ENCODE results near the gene POU3F3. TPM values are rescaled to one million over a fixed set of nuclear protein-coding genes. Genes with fewer than 3 reads are reported as not detected.

POU3F3 gene
- total RNA-seq, 1 donor = not detected

DNA sequence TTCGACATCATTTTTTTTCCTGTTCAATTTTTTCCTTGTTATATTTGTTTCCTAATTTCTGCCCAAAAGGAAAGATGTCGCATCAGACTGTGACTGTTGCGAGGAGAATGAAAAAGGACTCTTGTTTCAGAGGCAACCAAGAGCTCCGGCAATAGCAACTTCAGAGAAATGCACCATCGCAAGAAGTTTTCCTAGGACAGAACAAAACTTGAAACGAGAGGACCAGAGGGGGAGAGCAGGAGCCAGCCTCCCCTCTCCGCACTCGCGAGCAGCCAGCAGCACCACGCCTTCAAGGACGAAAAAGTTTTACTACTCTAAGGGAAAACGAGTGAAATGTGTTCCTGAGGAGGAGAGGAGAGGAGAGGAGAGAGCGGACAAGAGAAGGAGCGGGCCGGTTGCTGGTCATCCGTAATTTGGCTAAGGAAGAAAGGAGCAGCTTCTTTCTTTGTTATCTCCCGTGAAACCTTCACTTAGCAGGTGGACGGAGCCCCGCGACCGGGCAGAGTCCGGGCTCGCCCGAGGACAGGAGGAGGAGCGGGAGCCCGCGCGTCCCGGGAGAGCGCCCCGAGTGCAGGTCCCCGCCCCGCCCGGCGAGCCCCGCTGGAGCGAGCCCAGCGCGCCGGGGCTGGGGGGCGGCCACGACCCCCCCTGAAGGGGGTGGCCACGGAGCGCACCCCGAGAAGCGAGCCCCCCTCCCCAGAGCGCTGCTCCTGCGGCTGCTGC is 744 bp downstream of the POU3F3 start:
- peaks cover 45% of the 10 kb centered on the region for H3K4me1 ChIP-seq (ENCODE audit: insufficient read depth, low read length)
- H3K27me3 ChIP-seq (ENCODE audit: insufficient read depth, low read length) = peaks cover 79% of the 10 kb centered on the region
- H3K4me3 ChIP-seq (ENCODE audit: low read length) = no peak overlapping the region
- no peaks in the 10 kb centered on the region for H3K9me3 ChIP-seq (ENCODE audit: low read depth, low read length)

DNA sequence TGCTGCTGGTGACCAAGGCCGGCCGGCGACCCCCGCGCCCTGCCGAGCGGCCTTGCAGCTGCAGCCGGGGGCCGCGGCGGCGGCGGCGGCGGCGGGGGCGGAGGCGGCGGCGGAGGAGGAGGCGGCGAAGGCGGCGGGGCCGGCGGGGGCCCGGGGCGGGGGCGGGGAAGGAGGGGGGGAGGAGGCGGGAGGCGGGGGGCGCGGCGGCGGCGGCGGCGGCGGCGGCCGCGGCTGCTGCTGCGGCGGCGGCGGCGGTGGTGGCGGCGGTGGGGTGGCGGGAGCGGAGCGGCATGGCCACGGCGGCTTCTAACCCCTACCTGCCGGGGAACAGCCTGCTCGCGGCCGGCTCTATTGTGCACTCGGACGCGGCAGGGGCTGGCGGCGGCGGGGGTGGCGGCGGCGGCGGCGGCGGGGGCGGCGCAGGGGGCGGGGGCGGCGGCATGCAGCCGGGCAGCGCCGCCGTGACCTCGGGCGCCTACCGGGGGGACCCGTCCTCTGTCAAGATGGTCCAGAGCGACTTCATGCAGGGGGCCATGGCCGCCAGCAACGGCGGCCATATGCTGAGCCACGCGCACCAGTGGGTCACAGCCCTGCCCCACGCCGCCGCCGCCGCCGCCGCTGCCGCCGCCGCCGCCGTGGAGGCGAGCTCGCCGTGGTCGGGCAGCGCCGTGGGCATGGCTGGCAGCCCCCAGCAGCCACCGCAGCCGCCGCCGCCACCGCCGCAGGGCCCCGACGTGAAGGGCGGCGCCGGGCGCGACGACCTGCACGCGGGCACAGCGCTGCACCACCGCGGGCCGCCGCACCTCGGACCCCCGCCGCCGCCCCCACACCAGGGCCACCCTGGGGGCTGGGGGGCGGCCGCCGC is 1.5 kb downstream of the POU3F3 start:
- Histone ChIP-seq H3K4me3 (ENCODE audit: low read length) (no peak overlapping the region), H3K27me3 (ENCODE audit: insufficient read depth, low read length) (peaks cover 79% of the 10 kb centered on the region), H3K9me3 (ENCODE audit: low read depth, low read length) (peaks cover 3% of the 10 kb centered on the region), H3K4me1 (ENCODE audit: insufficient read depth, low read length) (peaks cover 45% of the 10 kb centered on the region)

DNA sequence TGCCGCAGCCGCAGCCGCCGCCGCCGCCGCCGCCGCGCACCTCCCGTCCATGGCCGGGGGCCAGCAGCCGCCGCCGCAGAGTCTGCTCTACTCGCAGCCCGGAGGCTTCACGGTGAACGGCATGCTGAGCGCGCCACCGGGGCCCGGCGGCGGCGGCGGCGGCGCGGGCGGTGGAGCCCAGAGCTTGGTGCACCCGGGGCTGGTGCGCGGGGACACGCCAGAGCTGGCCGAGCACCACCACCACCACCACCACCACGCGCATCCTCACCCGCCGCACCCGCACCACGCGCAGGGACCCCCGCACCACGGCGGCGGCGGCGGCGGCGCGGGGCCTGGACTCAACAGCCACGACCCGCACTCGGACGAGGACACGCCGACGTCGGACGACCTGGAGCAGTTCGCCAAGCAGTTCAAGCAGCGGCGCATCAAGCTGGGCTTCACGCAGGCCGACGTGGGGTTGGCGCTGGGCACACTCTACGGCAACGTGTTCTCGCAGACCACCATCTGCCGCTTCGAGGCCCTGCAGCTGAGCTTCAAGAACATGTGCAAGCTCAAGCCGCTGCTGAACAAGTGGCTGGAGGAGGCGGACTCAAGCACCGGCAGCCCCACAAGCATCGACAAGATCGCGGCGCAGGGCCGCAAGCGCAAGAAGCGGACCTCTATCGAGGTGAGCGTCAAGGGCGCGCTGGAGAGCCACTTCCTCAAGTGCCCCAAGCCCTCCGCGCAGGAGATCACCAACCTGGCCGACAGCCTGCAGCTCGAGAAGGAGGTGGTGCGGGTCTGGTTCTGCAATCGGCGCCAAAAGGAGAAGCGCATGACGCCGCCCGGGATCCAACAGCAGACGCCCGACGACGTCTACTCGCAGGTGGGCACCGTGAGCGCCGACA is 2.4 kb downstream of the POU3F3 start:
- Histone ChIP-seq H3K4me3 (ENCODE audit: low read length) (no peak overlapping the region), H3K9me3 (ENCODE audit: low read depth, low read length) (peaks cover 3% of the 10 kb centered on the region), H3K4me1 (ENCODE audit: insufficient read depth, low read length) (peaks cover 45% of the 10 kb centered on the region), H3K27me3 (ENCODE audit: insufficient read depth, low read length) (peaks cover 79% of the 10 kb centered on the region)

DNA sequence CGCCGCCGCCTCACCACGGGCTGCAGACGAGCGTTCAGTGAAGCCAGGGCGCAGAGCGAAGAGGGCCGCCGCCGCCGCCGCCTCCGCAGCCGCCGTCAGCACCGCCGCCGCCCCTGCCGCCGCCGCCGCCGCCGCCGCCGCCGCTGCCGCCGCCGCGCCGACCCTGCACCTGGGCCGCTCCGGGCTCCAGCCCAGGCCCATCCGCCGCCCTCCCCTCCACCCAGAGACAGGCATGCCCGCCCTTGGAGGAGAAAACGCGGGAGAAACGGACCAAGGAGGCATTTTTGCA is 3.0 kb downstream of the POU3F3 start:
- Histone ChIP-seq H3K9me3 (ENCODE audit: low read depth, low read length) (peaks cover 3% of the 10 kb centered on the region), H3K27me3 (ENCODE audit: insufficient read depth, low read length) (peaks cover 80% of the 10 kb centered on the region), H3K4me1 (ENCODE audit: insufficient read depth, low read length) (peaks cover 43% of the 10 kb centered on the region), H3K4me3 (ENCODE audit: low read length) (no peak overlapping the region)

DNA sequence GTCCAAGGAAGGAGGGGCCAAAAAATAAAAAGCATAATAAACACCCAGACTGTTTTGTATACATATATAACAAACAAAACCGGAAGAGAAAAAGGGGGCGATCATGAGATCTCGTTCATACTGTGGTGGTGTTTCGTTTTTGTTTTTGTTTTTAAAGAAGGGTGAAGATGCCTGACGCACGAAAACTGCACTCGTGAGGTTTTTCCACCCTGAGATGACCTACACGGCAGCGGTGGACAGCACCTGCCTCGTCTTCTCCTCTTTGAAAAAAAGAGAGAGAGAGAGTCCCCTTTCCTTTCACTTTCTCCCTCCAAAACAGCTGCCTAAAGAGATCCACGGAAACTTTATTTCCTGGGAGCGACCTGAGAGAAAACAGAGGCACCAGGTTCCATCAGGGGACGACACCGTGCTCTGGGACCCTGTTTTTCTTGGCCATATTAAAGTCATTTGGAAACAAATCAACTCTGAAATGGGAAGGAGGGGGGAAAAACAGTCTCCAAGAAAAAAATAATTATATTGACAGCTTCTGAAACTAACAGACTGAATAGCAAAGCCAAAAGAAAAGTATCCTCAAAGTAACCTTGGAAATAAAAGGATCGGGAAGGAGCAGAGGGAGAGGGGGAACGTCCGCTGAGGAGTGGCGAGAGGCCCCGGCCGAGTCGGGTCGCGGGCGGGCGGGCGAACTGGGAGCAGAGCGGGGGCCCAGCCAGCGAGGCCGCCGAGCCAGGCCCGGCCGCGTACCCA is 3.5 kb downstream of the POU3F3 start:
- Histone ChIP-seq H3K27me3 (ENCODE audit: insufficient read depth, low read length) (peaks cover 80% of the 10 kb centered on the region), H3K9me3 (ENCODE audit: low read depth, low read length) (peaks cover 3% of the 10 kb centered on the region), H3K4me1 (ENCODE audit: insufficient read depth, low read length) (peaks cover 42% of the 10 kb centered on the region), H3K4me3 (ENCODE audit: low read length) (no peak overlapping the region)

DNA sequence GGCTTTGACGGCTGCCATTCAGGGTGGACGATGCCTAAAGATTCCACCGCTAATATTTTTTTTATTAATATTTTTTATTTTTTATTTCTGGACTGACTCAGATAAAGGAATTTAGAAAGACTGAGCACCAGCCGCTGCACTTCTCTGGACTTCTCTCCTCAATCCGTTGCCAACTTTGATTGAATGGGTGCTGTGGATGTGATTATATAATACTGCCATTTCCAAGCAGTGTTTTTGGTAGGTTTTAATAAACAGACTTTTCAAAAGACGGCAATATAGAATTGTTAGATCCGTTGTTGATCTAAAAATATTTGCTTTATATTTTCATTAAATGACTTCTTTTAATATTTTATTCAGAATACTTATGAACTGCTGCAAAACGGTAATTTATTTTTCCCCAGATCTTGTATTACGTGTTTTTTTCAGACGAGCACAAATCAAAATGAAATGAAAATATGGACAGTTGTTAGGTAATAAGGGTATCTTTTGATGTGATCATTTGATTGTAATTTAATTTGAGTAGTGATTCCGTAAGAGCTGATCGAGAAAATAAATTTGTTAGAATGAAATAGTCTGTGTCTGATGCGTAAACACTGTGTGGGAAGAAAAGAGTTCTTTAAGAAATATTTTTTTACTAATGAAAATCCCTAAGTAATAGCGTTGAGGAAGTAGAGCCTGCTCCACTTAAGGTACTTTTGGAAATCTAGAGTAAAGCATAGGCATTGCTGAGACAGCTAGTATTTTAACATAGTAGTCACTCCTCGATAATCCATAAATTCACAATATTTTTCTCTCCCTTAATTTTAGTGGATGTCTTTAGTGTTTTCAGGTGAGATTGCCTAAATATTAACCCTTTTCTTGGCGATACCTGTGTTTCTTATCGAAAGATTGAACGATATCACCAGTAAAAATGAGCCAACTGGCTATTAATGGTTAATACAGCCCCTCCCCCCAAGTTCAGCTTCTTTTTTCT is 4.4 kb downstream of the POU3F3 start:
- H3K4me3 ChIP-seq (ENCODE audit: low read length) = no peak overlapping the region
- peaks cover 81% of the 10 kb centered on the region for H3K27me3 ChIP-seq (ENCODE audit: insufficient read depth, low read length)
- H3K9me3 ChIP-seq (ENCODE audit: low read depth, low read length) = peaks cover 3% of the 10 kb centered on the region
- H3K4me1 ChIP-seq (ENCODE audit: insufficient read depth, low read length) = peaks cover 35% of the 10 kb centered on the region

DNA sequence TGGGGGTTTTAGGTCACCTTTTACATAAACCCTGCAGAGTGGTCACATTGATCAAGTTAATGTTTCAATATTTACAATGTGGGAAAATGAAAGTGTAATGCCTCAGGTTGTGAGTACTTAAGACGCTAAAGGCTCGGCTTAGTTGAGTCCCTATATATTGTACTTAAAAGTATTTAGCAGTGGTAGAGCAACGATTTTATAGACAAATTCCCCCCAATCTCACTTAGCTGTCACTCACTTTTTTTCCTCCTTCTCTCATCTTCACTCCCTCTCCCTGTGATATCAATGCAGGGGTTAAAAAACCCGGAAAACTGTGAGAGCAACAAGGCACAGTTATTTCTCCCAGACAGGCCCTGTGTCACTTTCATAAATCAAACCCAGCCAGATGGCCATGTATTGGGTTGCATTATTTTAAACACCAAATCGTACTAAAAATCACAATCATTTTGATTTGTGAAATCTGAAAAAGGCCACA is 5.4 kb downstream of the POU3F3 start:
- H3K4me3 ChIP-seq (ENCODE audit: low read length) = no peak overlapping the region
- H3K9me3 ChIP-seq (ENCODE audit: low read depth, low read length) = peaks cover 3% of the 10 kb centered on the region
- H3K27me3 ChIP-seq (ENCODE audit: insufficient read depth, low read length) = peaks cover 84% of the 10 kb centered on the region
- peaks cover 28% of the 10 kb centered on the region for H3K4me1 ChIP-seq (ENCODE audit: insufficient read depth, low read length)

DNA sequence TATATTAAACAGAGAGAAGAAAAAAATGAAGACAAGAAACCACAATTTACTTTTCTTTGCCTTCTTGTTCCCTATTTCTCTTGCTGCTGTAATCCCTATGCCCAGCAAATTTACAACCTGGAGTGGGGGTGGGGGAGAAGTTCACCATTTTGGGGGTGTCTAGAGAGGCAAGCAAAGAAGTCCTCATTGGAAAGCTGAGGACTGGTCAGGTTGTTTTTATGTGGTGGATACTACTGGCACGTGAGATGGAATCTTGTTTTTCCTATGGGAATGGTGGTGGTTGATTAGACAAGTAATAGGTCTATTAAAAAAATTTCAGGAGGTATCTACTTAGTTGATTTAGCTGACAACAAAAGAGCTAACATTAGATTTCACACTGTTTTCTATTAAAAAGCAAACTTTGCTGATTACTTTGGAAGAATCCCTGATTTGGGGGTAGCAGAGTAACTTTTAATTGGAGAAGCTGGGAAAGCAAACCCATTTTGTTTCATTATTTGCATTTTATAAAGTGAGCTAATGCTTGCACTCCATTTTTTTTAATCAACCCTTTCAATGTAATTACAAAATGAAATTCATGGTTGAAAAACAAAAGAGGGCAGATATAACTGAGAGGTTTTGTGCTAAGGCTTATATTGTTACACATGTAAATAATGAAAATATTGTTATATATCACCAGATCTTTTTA is 6.0 kb downstream of the POU3F3 start:
- no peak overlapping the region for H3K4me3 ChIP-seq (ENCODE audit: low read length)
- H3K4me1 ChIP-seq (ENCODE audit: insufficient read depth, low read length) = peaks cover 22% of the 10 kb centered on the region
- H3K9me3 ChIP-seq (ENCODE audit: low read depth, low read length) = peaks cover 3% of the 10 kb centered on the region
- H3K27me3 ChIP-seq (ENCODE audit: insufficient read depth, low read length) = peaks cover 84% of the 10 kb centered on the region

DNA sequence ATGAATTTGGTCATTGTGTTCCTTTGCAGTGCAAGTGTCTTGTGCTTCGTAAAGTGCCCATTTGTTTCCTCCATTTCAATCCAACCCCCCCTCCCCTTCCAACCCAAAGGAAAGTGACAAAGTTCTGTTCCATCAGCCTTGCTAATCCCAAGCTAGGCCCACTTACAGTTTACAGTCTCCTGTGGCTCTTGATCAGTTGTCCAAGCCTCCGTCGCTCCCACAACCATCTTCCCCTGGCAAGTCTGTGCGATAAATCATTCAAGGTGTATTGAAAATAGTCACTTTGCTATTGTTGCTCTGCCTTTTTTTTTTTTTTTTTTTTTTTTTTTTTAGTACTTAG is 6.5 kb downstream of the POU3F3 start:
- Histone ChIP-seq H3K27me3 (ENCODE audit: insufficient read depth, low read length) (peaks cover 89% of the 10 kb centered on the region), H3K4me1 (ENCODE audit: insufficient read depth, low read length) (peaks cover 21% of the 10 kb centered on the region)

DNA sequence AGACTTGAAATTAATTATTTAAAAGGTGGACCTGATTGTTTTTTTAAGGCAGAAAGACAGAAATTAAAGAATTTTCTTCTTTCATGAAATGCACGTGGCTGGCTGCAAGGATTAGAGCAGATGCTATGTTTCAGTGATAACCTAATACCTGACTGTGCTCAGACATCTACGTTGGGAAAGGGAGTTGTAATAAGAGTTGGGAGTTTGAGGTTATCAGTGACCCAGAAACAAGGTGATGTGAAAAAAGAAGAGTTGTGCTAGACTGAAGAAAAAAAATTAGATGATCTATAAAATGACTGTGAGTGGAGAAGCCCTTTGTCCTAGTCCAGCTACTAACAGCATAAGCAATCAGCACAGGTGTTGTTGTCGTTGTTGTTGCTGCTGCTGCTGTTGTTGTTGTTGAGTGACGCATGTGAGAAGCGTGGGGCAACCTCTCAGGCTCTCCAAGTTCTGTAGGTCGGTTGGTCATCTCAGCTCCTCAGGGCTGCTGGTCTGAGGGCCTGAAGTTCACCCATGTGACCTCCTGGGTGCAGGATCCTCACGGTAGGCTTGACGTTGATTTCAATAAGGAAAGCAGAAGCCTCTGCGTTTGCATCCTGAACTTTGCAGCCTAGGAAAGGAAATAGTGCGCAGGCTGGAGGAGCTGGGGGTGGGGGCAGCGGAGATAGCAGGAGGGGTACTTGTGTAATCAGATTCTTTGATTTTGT is 7.6 kb downstream of the POU3F3 start:
- Histone ChIP-seq H3K4me1 (ENCODE audit: insufficient read depth, low read length) (peaks cover 17% of the 10 kb centered on the region), H3K9me3 (ENCODE audit: low read depth, low read length) (peaks cover 3% of the 10 kb centered on the region), H3K4me3 (ENCODE audit: low read length) (no peak overlapping the region), H3K27me3 (ENCODE audit: insufficient read depth, low read length) (peaks cover 98% of the 10 kb centered on the region)

More for the DNA sequence above, 6.5 kb downstream of the POU3F3 start:
- peaks cover 3% of the 10 kb centered on the region for H3K9me3 ChIP-seq (ENCODE audit: low read depth, low read length)
- no peak overlapping the region for H3K4me3 ChIP-seq (ENCODE audit: low read length)

DNA sequence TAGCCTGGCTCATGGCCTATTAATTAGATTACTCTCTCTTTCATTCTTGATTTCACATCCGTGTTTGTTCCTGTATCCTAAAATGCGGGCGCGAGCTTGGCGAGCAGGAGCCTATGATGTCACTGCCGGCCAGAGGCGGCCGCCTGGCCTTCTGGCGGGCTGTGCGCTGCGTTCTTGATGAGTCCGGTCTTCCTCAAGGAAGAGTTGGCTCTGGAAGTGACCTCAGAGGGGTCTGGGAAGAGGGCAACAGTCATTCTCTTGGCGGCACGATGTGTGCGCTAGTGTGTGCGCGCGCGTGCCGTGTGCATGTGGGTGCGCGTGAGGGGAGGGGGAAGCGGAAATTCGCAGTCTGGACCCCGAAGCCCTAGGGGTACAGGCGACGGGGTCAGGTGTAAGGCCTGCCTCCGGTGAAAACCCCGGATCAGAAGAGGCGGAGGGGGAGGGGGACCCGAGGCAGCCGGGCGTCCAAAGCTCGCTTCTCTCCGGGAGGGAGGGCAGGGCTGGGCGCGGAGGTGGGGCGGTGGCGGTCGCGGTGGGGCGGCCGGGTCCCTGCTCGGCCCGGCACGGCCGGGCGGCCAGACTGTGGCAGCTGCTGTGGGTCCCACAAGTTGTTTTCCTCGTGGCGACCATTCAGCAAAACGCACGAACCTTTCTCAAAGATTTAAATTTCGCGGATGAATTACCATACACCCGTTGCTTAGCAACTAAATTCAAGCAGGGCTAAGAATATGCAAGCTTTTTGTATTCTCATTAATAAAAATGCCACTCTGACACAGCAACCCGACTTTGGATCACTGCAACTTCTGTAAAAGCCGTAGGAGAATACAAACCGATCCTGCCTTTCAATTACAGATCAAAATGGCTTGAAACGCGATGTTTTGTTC is 8.4 kb downstream of the POU3F3 start:
- H3K4me3 ChIP-seq (ENCODE audit: low read length) = no peak overlapping the region
- H3K9me3 ChIP-seq (ENCODE audit: low read depth, low read length) = peaks cover 3% of the 10 kb centered on the region
- peaks cover 100% of the 10 kb centered on the region for H3K27me3 ChIP-seq (ENCODE audit: insufficient read depth, low read length)
- peaks cover 11% of the 10 kb centered on the region for H3K4me1 ChIP-seq (ENCODE audit: insufficient read depth, low read length)

DNA sequence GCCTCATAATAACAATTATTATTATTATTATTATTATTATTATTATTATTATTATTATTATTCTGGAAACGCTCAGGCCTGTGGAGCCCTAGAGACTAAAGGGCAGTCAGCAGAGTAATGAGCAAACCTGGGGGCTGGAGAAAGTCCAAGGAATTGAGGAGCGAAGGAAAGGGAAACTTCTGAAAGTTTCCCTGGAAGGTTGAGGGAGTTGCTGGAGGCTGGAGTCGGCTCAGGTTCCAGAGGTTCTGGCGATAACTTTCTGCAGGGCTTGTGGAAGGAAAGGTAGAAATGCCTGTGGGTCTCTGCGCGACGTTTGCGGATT is 9.2 kb downstream of the POU3F3 start:
- Histone ChIP-seq H3K27me3 (ENCODE audit: insufficient read depth, low read length) (peaks cover 100% of the 10 kb centered on the region), H3K4me3 (ENCODE audit: low read length) (no peak overlapping the region), H3K9me3 (ENCODE audit: low read depth, low read length) (peaks cover 3% of the 10 kb centered on the region), H3K4me1 (ENCODE audit: insufficient read depth, low read length) (peaks cover 6% of the 10 kb centered on the region)

All from mononuclear cell (primary cell).